ENCODE data around the gene ROR2. TPM values are rescaled to one million over a fixed set of nuclear protein-coding genes. Genes with fewer than 3 reads are reported as not detected.

Gene ROR2
- total RNA-seq, 1 donor from 2014 or later: 0.32 TPM

- Histone ChIP-seq H3K9me3 (no peaks in the 10 kb centered on the region), H3K27me3 (no peaks in the 10 kb centered on the region), H3K4me1 (no peaks in the 10 kb centered on the region), H3K36me3 (no peaks in the 10 kb centered on the region), H3K4me3 (no peak overlapping the region), H3K27ac (no peak overlapping the region)
- TF ChIP-seq, protein P1, sequence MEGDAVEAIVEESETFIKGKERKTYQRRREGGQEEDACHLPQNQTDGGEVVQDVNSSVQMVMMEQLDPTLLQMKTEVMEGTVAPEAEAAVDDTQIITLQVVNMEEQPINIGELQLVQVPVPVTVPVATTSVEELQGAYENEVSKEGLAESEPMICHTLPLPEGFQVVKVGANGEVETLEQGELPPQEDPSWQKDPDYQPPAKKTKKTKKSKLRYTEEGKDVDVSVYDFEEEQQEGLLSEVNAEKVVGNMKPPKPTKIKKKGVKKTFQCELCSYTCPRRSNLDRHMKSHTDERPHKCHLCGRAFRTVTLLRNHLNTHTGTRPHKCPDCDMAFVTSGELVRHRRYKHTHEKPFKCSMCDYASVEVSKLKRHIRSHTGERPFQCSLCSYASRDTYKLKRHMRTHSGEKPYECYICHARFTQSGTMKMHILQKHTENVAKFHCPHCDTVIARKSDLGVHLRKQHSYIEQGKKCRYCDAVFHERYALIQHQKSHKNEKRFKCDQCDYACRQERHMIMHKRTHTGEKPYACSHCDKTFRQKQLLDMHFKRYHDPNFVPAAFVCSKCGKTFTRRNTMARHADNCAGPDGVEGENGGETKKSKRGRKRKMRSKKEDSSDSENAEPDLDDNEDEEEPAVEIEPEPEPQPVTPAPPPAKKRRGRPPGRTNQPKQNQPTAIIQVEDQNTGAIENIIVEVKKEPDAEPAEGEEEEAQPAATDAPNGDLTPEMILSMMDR (IDR thresholded peaks at IDR 0.05): no peak
- no peak for DNase-seq (ENCODE audit: low spot score in 2 of 2)
- intact Hi-C loops (cut with DNase I): no loop called here
Measured at GRCh38 chr9:91867740-91868139, 82.3 kb downstream of the ROR2 start.

DNA sequence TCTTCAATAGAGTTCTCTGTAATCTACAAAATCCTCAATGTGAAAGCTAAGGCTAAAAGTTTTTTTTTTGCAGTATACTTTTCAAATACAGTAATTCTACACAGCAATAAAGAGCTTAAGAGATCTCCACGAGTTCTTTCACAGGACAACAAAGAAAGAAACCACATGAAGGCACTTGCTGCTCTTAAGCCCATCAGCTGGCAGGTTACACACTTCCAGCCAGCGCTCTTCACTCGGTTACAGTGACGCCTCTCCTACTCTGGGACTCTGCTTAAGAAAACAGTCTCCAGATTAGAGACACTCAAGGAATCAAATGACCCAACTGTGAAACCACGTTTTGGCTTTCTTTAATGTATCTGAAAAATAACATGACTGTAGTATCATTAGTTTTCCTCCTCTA lies 85.0 kb downstream of the ROR2 start:
- H3K4me1 ChIP-seq: no peaks in the 10 kb centered on the region
- intact Hi-C loops (cut with DNase I): no loop called here
- H3K27ac ChIP-seq: no peak overlapping the region
- no peak overlapping the region for H3K4me3 ChIP-seq
- TF ChIP-seq, protein P1 (IDR thresholded peaks at IDR 0.05): no peak
- H3K36me3 ChIP-seq: no peaks in the 10 kb centered on the region
- DNase-seq (ENCODE audit: low spot score in 2 of 2): no peak
- no peaks in the 10 kb centered on the region for H3K9me3 ChIP-seq
- no peaks in the 10 kb centered on the region for H3K27me3 ChIP-seq

- no peak for DNase-seq (ENCODE audit: low spot score in 2 of 2)
- no peaks in the 10 kb centered on the region for H3K36me3 ChIP-seq
- H3K9me3 ChIP-seq: no peaks in the 10 kb centered on the region
- intact Hi-C loops (cut with DNase I): no loop called here
- H3K4me3 ChIP-seq: no peak overlapping the region
- no peaks in the 10 kb centered on the region for H3K27me3 ChIP-seq
- TF ChIP-seq, protein P1 (IDR thresholded peaks at IDR 0.05): no peak
- H3K27ac ChIP-seq: no peak overlapping the region
- H3K4me1 ChIP-seq: no peaks in the 10 kb centered on the region
Measured at GRCh38 chr9:91864380-91864779, 85.6 kb downstream of the ROR2 start.

DNA sequence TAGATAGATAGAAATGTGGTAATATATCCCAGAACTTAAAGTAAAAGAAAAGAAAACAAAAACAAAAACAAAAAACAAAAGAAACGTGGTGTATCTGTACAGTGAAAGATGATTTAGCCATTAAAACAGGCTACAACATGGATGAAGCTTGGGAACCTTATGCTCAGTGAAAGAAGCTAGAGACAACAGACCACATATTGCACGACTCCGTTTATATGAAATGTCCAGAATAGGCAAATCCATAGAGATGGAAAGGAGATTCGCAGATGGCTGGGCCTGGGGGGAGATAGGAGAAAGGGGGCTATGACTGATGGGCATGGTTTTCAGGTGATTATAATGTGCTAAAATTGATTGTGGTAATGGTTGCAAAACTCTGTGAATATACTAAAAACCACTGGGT lies 86.6 kb downstream of the ROR2 start:
- no peak for DNase-seq (ENCODE audit: low spot score in 2 of 2)
- intact Hi-C loops (cut with DNase I): no loop called here
- Histone ChIP-seq H3K27ac (no peak overlapping the region), H3K36me3 (no peaks in the 10 kb centered on the region), H3K4me1 (no peaks in the 10 kb centered on the region), H3K9me3 (no peaks in the 10 kb centered on the region), H3K27me3 (no peaks in the 10 kb centered on the region), H3K4me3 (no peak overlapping the region)
- TF ChIP-seq, protein P1 (IDR thresholded peaks at IDR 0.05): no peak

- Histone ChIP-seq H3K36me3 (no peaks in the 10 kb centered on the region), H3K4me1 (no peaks in the 10 kb centered on the region), H3K27me3 (no peaks in the 10 kb centered on the region), H3K9me3 (no peaks in the 10 kb centered on the region), H3K4me3 (no peak overlapping the region), H3K27ac (no peak overlapping the region)
- intact Hi-C loops (cut with DNase I): no loop called here
- TF ChIP-seq, protein P1 (IDR thresholded peaks at IDR 0.05): no peak
- no peak for DNase-seq (ENCODE audit: low spot score in 2 of 2)
Measured at GRCh38 chr9:91858213-91859030, 91.6 kb downstream of the ROR2 start.

Data from ascending aorta (tissue), 2 donors.